HG03039 (cell line): ENCODE measurements around the gene OLIG2.

Source experiments
- ATAC-seq: cut with Tn5 transposase; IDR thresholded peaks from one replicate; pipeline ENCODE4 v1.9.1; 2021; ENCODE audit warnings: mild to moderate bottlenecking, moderate library complexity; ENCODE audit not compliant: unreplicated experiment

Gene OLIG2

DNA sequence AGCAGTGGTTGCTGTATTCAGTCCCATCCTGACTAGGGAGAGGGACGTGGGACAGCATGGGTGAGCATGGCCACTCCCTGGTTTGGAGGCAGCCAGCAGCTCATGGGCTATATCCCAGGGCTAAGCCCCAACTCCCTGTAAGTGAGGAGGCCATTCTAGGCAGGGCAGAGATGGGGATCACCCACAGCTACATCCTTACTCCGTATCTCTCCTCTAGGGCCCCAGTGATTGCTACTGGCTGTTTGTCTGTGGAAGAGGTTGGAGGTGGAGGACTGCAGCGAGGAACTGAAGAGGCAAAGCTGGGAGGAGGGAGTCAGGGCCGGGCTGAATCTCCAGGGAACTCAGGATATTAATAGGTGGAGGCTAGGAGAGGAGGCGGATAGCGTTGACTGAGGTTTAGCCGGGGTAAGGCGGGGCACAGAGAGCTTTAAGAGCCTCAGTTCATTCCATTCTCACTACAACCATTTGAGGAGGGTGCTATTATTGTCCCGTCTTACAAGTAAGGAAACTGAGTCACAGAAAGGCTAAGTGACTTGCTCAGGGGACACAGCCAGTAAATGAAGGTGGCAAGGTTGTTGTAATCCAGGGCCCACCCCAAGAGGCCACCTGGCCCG lies 6.8 kb downstream of the OLIG2 start:
- no peak for ATAC-seq

GRCh38 chr21:33033094-33033951 lies 7.6 kb downstream of the OLIG2 start:
- ATAC-seq, result no peak

GRCh38 chr21:33033961-33034413 lies 8.3 kb downstream of the OLIG2 start:
- ATAC-seq, result no peak

- no peak for ATAC-seq
Measured at GRCh38 chr21:33035147-33035546, 9.4 kb downstream of the OLIG2 start.

GRCh38 chr21:33036430-33037162 lies 10.9 kb downstream of the OLIG2 start:
- no peak for ATAC-seq

DNA sequence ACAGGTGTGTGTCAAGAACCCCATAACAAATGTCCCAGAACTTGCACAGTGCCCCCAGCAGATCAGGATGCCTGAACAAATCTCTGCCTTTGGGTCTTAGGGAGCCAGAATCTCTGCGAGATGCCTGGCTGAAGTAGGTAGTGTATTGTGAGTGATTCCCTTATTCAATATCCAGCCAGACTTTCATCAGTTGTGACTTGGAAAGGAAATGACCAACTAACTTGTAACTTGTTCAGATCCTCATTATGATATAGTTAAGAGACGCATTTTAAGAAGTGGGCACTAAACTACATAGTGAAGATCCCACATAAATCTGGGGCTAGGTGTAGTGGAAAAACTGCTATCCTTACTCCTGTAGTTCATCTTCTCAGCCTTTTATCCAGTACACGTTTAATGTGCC lies 11.8 kb downstream of the OLIG2 start:
- no peak for ATAC-seq

DNA sequence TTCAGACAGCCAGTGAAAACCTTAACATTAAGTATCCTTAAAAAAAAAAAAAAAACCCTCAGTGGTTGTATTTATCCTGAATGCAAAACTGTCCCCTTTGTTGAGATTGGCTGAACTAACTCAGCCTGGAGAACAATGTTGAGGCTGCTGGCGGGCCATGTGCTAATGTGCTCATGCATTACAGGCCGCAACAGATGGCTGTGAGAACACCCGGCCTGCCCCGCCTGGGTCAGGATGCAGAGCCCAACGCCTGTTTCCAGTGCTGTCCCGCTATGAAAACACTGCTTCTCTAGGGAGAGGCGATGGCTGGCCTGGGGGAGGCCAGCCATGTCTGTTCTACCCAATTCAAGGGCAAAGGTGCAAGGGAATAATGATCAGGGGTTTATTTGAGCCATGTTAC lies 13.8 kb downstream of the OLIG2 start:
- ATAC-seq, result no peak

DNA sequence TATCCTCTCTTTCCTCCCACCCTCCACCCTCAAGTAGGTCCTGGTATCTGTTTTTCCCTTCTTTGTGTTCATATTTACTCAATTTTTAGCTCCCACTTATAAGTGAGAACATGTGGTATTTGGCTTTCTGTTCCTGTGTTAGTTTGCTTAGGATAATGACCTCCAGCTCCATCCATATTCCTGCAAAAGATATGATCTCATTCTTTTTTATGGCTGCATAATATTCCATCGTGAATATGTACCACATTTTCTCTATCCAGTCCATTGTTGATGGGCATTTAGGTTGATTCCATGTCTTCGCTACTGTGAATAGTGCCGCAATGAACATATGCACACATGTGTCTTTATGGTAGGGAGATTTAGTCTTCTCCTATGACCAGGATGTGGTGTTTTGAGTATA lies 14.5 kb downstream of the OLIG2 start:
- ATAC-seq, result no peak

- no peak for ATAC-seq
Measured at GRCh38 chr21:33041981-33042380, 16.2 kb downstream of the OLIG2 start.

DNA sequence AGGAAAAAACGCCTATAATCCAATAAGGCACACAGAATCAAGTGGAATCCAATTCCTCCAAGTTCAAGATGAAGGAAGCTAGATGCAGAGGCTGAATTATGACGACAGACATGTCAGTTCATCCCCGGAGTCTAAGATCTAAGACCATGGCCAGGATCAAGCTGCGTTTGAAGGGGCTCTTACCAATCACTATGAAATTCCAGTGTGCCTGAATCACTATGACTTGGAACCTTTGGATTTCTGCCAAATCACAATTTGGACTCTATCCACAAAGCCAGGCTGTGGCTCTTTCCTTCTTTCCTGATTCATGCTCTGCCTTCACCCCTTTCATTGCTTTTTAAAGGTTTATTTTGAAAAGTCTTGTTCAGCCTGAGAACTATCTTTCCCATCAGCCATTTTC lies 17.1 kb downstream of the OLIG2 start:
- ATAC-seq, result no peak

GRCh38 chr21:33046455-33046854 lies 20.7 kb downstream of the OLIG2 start:
- ATAC-seq, result no peak

GRCh38 chr21:33047231-33047630 lies 21.5 kb downstream of the OLIG2 start:
- ATAC-seq, result no peak

DNA sequence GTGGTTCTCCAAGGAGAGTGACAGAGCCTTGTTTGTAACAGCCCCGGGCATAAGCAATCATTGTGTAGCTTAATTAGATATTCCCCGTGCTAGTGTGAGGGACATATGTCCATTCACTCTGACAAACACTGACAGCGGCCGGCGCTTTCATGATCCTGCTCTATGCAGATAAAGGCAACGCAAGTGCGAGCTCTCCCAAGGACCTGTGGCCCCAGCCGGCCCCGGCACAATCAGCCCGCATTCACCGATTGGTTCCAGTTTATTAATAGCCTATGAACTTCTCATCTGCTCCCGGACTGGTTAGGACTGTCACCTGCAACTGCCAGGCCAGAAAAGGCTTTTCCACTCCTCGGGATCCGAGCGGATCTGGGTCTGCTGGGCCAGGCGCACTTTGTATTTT lies 26.2 kb downstream of the OLIG2 start:
- no peak for ATAC-seq

- ATAC-seq, result no peak
Measured at GRCh38 chr21:33053951-33054350, 28.2 kb downstream of the OLIG2 start.

- ATAC-seq, result no peak
Measured at GRCh38 chr21:33055991-33056390, 30.3 kb downstream of the OLIG2 start.

DNA sequence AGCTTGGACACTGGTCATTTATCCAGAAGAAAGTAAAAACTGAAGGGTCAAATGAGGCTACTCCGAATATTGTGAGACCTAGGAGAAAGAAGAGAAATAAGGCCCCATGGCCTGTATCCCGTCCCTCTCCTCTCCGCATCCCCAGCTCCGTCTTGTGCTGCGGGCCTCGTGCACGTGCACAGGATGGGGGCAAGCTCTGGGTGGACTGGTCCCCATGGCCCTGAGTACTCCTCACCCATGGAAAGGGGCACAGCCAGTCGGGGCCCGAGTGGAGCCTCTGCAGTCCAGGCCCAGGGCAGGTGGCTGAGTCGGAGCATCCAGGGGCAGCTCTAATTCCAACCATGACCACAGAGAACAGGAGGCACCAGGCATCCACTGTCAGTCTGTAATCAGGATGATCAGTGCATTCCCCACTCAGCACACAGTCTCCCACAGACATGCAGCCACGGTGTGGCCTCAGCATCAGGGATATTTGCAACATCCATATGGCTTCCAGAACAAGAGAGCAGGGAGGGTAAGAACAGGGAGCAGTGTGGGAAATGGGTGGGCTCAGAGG lies 31.7 kb downstream of the OLIG2 start:
- ATAC-seq, result no peak

- ATAC-seq, result no peak
Measured at GRCh38 chr21:33058527-33058926, 32.8 kb downstream of the OLIG2 start.

DNA sequence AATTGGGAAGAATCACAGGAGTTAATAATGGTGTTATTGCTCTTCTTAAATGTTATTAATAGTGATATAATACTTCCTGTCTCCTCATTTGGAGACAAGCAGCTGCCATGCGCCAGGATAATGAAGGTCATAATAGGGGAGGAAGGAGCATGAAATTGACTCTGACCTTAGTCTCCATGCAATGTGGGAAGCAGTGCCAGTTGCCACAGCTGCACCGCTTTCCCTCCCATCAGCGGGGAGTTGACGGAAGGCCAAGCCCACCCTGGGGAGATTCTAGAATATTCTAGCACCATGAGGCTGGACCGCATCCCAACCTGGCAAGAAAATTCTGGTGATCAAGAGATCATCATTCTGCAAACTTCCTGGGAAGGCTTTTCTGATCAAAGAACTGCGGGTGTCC lies 33.2 kb downstream of the OLIG2 start:
- no peak for ATAC-seq

DNA sequence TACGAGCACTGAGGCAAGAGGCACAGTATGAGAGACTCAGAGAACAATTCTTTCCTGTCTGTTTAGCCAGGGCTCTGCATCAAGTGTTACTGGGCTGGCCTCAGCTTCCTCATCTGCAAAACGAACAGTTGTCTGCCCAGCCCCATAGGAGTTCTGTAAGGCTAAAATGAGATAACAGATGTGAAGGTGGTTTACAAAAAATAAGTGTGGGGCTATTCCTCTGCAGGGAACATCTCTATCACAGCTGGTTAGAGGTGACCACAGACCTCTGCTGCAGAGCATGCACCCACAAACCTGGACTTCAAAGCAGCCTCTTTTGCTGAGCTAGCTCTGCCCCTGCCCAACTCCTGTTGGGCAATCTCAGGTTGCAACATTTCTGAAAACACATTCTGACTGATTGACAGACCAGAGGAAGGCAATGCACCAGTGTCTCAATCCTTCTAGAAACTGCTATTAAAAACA lies 33.7 kb downstream of the OLIG2 start:
- no peak for ATAC-seq

DNA sequence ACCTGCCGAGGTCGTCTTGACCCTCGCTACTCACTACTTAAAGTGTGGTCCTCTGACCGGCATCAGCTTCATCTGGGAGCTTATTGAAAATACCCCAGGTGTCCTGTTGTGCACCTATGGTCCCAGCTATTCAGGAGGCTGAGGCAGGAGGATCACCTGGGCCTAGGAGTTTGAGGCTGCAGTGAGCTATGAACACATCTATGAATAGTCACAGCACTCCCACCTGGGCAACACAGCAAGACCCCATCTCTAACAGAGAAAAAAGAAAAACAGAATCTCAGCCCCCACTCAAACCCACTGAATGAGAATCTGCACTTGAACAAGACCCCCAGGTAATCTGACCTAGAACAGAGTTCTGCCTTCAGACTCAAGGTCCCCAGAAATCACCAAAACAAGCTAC lies 35.5 kb downstream of the OLIG2 start:
- no peak for ATAC-seq

DNA sequence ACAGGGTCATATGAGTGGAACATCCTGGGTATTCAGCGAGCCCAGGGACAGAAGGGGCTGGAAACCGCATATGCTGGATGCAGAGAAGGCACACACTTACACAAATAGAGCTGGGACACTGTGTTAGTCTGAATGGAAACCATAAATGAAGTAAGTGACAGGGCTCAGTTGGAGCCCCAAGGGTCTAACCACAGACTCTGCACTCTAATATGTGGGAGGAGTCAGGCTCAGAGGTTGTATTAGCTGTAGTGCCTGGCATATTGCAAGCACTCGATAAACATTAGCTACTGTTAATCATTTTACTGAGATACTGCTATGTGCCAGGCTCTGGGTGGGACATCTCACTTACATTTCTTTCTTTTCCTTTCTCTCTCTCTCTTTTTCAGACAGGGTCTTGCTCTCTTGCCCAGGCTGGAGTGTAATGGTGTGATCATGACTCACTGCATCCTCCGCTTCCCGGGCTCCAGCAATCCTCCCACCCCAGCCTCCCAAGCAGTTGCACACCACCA lies 37.7 kb downstream of the OLIG2 start:
- ATAC-seq, result no peak
